HG02763 (cell line): Measurements from ENCODE around the gene SHC3.

Experiments used
- ATAC-seq: cut with Tn5 transposase; IDR thresholded peaks from one replicate; pipeline ENCODE4 v1.9.1; 2021; ENCODE audit warnings: mild to moderate bottlenecking, moderate library complexity; ENCODE audit not compliant: unreplicated experiment

SHC3 gene

GRCh38 chr9:88990041-88990728 is 188.4 kb downstream of the SHC3 start:
- no peak for ATAC-seq

GRCh38 chr9:88988796-88989641 is 189.6 kb downstream of the SHC3 start:
- ATAC-seq = no peak

GRCh38 chr9:88987661-88988060 is 191.0 kb downstream of the SHC3 start:
- ATAC-seq = no peak

- no peak for ATAC-seq
Measured at GRCh38 chr9:88986776-88987175, 191.8 kb downstream of the SHC3 start.

- ATAC-seq = no peak
Measured at GRCh38 chr9:88985616-88986015, 193.0 kb downstream of the SHC3 start.

- ATAC-seq = no peak
Measured at GRCh38 chr9:88984543-88984883, 194.1 kb downstream of the SHC3 start.

GRCh38 chr9:88983865-88984542 is 194.6 kb downstream of the SHC3 start:
- ATAC-seq = no peak

GRCh38 chr9:88980740-88981203 is 197.8 kb downstream of the SHC3 start:
- no peak for ATAC-seq

GRCh38 chr9:88979791-88980190 is 198.8 kb downstream of the SHC3 start:
- no peak for ATAC-seq

GRCh38 chr9:88979021-88979420 is 199.6 kb downstream of the SHC3 start:
- no peak for ATAC-seq

GRCh38 chr9:88978034-88978433 is 200.6 kb downstream of the SHC3 start:
- ATAC-seq = no peak

- no peak for ATAC-seq
Measured at GRCh38 chr9:88976890-88977257, 201.7 kb downstream of the SHC3 start.

GRCh38 chr9:88975966-88976889 is 202.4 kb downstream of the SHC3 start:
- no peak for ATAC-seq

GRCh38 chr9:88974641-88975040 is 204.0 kb downstream of the SHC3 start:
- ATAC-seq = no peak

- no peak for ATAC-seq
Measured at GRCh38 chr9:88973281-88974045, 205.2 kb downstream of the SHC3 start.

GRCh38 chr9:88972401-88972800 is 206.2 kb downstream of the SHC3 start:
- ATAC-seq = no peak

- ATAC-seq = no peak
Measured at GRCh38 chr9:88971131-88971960, 207.3 kb downstream of the SHC3 start.

GRCh38 chr9:88969646-88970373 is 208.8 kb downstream of the SHC3 start:
- no peak for ATAC-seq
